PFSK-1 (cell line): ENCODE data around the gene SON.

Experiments used
- FOXP2 ChIP-seq: optimal IDR thresholded peaks from 2 replicates; pipeline ENCODE3; 2011; ENCODE audit warnings: borderline replicate concordance, control low read depth, inconsistent platforms; ENCODE audit not compliant: insufficient read depth; ENCODE audit errors: extremely low read length, extremely low read depth
- POLR2AphosphoS5 ChIP-seq: IDR thresholded peaks from 2 replicates; pipeline ENCODE4 v1.6.1; 2012; ENCODE audit warnings: low read depth, mild to moderate bottlenecking, control low read depth, low read length, moderate library complexity
- SIN3A ChIP-seq: IDR thresholded peaks from 2 replicates; pipeline ENCODE4 v1.6.1; 2012; ENCODE audit warnings: mild to moderate bottlenecking, low read length, moderate library complexity, borderline replicate concordance; ENCODE audit not compliant: insufficient read depth
- TAF1 ChIP-seq: IDR thresholded peaks from 2 replicates; pipeline ENCODE4 v1.6.1; 2012; ENCODE audit warnings: low read length, control low read depth, borderline replicate concordance; ENCODE audit not compliant: insufficient read depth
- TF ChIP-seq, protein P1 (sequence below), 2 experiments: IDR thresholded peaks; 2 replicates each; pipeline versions ENCODE4 v1.6.1 to v1.8.0; 2011 to 2012; ENCODE audit warnings: low read depth in 2 of 2, low read length in 2 of 2, control low read depth in 1 of 2, inconsistent platforms in 1 of 2, mild to moderate bottlenecking in 1 of 2, moderate library complexity in 1 of 2; ENCODE audit not compliant: insufficient read depth in 1 of 2

DNA sequence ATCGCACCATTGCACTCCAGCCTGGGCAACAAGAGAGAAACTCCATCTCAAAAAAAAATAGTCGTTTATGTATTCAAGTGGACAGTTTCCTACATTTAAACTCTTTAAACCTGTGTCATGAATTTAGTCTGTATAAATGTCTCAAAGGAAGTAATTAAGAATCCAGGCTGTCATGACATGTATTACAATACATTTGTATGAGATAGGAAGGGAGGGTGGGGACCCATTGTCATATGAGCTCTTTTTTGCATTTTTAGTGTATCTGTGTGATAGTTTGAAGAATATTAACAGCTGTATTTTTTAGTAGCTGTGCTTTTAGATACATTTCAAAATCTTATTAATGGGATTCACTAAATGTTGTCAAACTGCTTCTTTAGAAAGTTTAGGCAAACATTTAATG lies 25.6 kb downstream of the SON start:
- TF ChIP-seq, protein P1, sequence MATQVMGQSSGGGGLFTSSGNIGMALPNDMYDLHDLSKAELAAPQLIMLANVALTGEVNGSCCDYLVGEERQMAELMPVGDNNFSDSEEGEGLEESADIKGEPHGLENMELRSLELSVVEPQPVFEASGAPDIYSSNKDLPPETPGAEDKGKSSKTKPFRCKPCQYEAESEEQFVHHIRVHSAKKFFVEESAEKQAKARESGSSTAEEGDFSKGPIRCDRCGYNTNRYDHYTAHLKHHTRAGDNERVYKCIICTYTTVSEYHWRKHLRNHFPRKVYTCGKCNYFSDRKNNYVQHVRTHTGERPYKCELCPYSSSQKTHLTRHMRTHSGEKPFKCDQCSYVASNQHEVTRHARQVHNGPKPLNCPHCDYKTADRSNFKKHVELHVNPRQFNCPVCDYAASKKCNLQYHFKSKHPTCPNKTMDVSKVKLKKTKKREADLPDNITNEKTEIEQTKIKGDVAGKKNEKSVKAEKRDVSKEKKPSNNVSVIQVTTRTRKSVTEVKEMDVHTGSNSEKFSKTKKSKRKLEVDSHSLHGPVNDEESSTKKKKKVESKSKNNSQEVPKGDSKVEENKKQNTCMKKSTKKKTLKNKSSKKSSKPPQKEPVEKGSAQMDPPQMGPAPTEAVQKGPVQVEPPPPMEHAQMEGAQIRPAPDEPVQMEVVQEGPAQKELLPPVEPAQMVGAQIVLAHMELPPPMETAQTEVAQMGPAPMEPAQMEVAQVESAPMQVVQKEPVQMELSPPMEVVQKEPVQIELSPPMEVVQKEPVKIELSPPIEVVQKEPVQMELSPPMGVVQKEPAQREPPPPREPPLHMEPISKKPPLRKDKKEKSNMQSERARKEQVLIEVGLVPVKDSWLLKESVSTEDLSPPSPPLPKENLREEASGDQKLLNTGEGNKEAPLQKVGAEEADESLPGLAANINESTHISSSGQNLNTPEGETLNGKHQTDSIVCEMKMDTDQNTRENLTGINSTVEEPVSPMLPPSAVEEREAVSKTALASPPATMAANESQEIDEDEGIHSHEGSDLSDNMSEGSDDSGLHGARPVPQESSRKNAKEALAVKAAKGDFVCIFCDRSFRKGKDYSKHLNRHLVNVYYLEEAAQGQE (IDR thresholded peaks at IDR 0.05; ENCODE audit: insufficient read depth in 1 of 2, low read depth in 2 of 2, low read length in 2 of 2) = no peak
- TF ChIP-seq SIN3A (no peak), POLR2AphosphoS5 (no peak), TAF1 (no peak), FOXP2 (no peak)
